AG09319 (cell line): ENCODE results near the gene DLGAP4.

Experiments used
- DNase-seq: peaks from one replicate; pipeline ENCODE4 v3.0.0-alpha.2; 2010; ENCODE audit warnings: low read depth; ENCODE audit errors: extremely low read depth
- CTCF ChIP-seq: IDR thresholded peaks from 2 replicates; pipeline ENCODE4 v1.5.1; 2011; ENCODE audit warnings: low read depth, mild to moderate bottlenecking, inconsistent platforms, low read length, moderate library complexity

Gene DLGAP4

GRCh38 chr20:36434383-36434782 is 128.2 kb downstream of the DLGAP4 start:
- DNase-seq, result no peak
- no peak for TF ChIP-seq CTCF

- TF ChIP-seq CTCF, result no peak
- DNase-seq, result no peak
Measured at GRCh38 chr20:36435124-36435523, 129.0 kb downstream of the DLGAP4 start.

GRCh38 chr20:36435592-36436541 is 129.7 kb downstream of the DLGAP4 start:
- no peak for TF ChIP-seq CTCF

DNA sequence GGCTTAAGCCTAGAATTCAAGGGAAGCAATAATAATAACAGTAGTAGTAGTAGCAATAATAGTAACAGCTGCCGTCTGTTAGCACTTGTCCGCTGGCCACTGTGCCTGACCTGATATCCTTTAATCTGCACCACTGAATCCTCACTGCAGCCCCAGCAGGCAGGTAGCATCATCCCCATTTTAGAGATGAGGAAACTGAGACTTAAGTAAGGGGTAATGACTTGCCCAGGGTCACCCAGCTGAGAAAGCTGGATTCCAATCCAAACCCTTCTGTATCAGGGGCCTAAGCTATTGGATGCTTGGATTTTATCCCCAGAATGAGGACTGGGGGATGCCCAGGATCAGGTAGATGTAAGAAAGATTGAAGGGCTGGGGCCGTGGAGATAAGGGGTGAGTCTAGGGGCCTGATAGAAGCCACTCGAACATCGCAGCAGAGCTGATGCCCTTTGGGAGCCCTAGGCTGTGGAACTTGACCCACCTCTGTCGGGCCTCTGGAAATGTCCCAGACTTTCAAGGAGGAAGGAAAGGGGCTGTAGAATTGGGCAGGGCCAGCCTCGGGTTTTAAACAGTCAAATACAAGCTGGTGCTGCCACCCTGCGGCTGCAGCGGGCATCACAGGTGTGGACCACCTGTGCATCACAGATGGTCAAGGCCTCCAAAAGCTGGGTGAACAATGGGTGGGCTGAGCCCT is 133.0 kb downstream of the DLGAP4 start:
- peak; percentile 87 for TF ChIP-seq CTCF
- no peak for DNase-seq

More at GRCh38 chr20:36435592-36436541, 129.7 kb downstream of the DLGAP4 start:
- peak; percentile 1 for DNase-seq

DNA sequence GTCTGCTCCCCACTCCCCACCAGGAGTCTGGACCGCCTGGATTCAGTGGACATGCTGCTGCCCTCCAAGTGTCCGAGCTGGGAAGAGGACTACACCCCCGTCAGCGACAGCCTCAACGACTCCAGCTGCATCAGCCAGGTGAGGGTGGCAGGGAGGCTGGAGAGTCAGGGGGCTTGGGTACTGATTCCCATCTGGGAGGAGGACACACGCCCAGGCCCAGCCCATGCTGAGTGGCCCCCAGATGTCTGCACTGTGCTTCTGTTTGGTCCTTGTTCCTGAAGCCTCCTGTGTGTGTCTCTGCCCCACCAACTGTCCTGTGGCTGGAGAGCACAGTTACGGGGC is 133.6 kb downstream of the DLGAP4 start:
- no peak for DNase-seq
- TF ChIP-seq CTCF, result no peak

DNA sequence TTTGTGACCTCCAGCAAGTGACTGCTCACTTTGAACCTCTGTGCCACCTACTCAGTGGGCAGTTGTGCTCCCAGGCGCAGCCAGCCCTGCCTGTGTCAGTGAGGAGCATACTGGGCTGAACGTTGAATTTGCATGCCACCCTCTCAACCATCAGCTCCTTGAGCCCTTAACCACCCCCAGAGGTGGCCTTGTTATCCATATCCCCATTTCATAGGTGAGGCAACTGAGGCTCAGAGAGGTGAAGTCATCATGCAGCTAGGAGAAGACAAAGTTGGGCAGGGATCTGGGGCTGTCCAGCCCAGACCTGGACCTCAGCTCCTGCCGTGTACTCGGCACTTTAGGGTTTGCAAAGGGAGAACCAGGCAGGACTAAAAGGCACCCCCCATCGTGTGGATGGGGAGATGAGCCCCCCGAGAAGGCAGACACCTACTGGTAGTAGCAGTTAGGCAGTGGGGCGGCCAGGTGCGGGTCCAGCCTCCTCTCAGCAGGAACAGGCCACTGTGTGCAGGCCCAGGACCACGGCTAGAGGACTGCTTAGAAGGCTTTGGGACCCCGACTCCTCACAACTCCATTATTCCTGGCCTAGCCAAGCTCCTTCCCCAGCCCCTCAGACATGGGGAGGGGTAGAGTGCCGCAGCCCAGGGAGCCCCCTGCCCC is 134.4 kb downstream of the DLGAP4 start:
- DNase-seq, result no peak
- TF ChIP-seq CTCF, result no peak

DNA sequence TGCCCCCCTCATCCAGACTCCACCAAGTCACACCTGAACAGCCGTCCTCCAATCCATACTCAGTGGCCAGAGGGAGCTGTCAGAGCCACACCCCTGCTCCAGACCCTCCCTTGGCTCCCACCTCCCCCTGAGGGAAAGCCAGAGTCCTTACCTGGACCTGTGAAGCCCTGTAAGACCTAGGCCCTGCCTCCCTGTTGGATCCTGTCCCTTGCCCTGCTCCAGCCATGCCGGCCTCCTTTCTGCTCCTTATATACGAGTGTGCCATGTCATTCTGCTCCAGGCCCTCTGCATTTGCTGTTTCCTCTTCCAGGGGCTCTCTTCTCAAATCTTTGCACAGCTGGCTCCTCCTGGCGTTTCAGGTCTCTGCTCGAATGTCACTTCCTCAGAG is 134.9 kb downstream of the DLGAP4 start:
- no peak for DNase-seq
- no peak for TF ChIP-seq CTCF
